K562 (cell line): ENCODE results near the gene SLC22A4. TPM values are rescaled to one million over a fixed set of nuclear protein-coding genes. Genes with fewer than 3 reads are reported as not detected.
A peak's percentile ranks its signal among the peaks of the same experiment; 100 is the strongest.

Source experiments
- CBX1 ChIP-seq: sonication (generic); IDR thresholded peaks from 2 replicates; pipeline ENCODE4 v1.6.1; 2016; ENCODE audit warnings: antibody characterized with exemption, low read depth, mild to moderate bottlenecking
- DACH1 ChIP-seq: fragments of 450-650 bp; IDR thresholded peaks from 2 replicates; pipeline ENCODE4 v1.6.1; 2018; ENCODE audit not compliant: partially characterized antibody
- ELF4 ChIP-seq: fragments of 450-650 bp; formaldehyde crosslinking; IDR thresholded peaks from 2 replicates; pipeline ENCODE4 v1.4.0; 2022; ENCODE audit warnings: missing genetic modification characterization
- FIP1L1 ChIP-seq: fragments of 200-400 bp; formaldehyde crosslinking; IDR thresholded peaks from 2 replicates; pipeline ENCODE4 v1.6.1; 2018; ENCODE audit warnings: mild to moderate bottlenecking, low read depth, low read length; ENCODE audit not compliant: poor library complexity, severe bottlenecking
- GATA2 ChIP-seq: sonication (generic); formaldehyde crosslinking; IDR thresholded peaks from 2 replicates; pipeline ENCODE4 v1.4.0; 2020; ENCODE audit warnings: mild to moderate bottlenecking, missing genetic modification reagents
- GATAD2A ChIP-seq: fragments of 450-650 bp; IDR thresholded peaks from 2 replicates; pipeline ENCODE4 v1.6.1; 2017
- HNRNPK ChIP-seq: fragments of 200-400 bp; formaldehyde crosslinking; IDR thresholded peaks from one replicate; pipeline ENCODE4 v1.6.1; 2018; ENCODE audit warnings: mild to moderate bottlenecking, low read depth, low read length; ENCODE audit not compliant: poor library complexity, severe bottlenecking
- HNRNPLL ChIP-seq: fragments of 200-400 bp; formaldehyde crosslinking; IDR thresholded peaks from 2 replicates; pipeline ENCODE4 v1.6.1; 2017; ENCODE audit warnings: low read length, low read depth, mild to moderate bottlenecking; ENCODE audit not compliant: poor library complexity, severe bottlenecking
- HOXB6 ChIP-seq: fragments of 250-450 bp; sonication (Bioruptor Pico); IDR thresholded peaks from 2 replicates; pipeline ENCODE4 v1.5.1; 2022; ENCODE audit warnings: mild to moderate bottlenecking, borderline replicate concordance
- KAT7 ChIP-seq: sonication (generic); formaldehyde crosslinking; IDR thresholded peaks from 2 replicates; pipeline ENCODE4 v1.8.0; 2022; ENCODE audit warnings: missing genetic modification reagents, mild to moderate bottlenecking, borderline replicate concordance
- LEF1 ChIP-seq: fragments of 450-650 bp; IDR thresholded peaks from 2 replicates; pipeline ENCODE4 v1.6.1; 2016; ENCODE audit warnings: mild to moderate bottlenecking
- MEF2D ChIP-seq: conservative IDR thresholded peaks from 2 replicates; pipeline ENCODE4 v1.6.1; 2016; ENCODE audit warnings: low read depth, missing genetic modification characterization, missing compliant biosample characterization
- NFE2L1 ChIP-seq: fragments of 450-650 bp; IDR thresholded peaks from 2 replicates; pipeline ENCODE4 v1.6.1; 2016; ENCODE audit warnings: missing genetic modification characterization, low read depth, mild to moderate bottlenecking, missing compliant biosample characterization, moderate library complexity, borderline replicate concordance
- NFIX ChIP-seq: fragments of 250-450 bp; sonication (Bioruptor Pico); IDR thresholded peaks from 2 replicates; pipeline ENCODE4 v1.4.0; 2020; ENCODE audit warnings: low read depth, mild to moderate bottlenecking, moderate library complexity
- PKNOX1 ChIP-seq: fragments of 450-650 bp; IDR thresholded peaks from 2 replicates; pipeline ENCODE4 v1.6.1; 2016
- POLR2G ChIP-seq: fragments of 200-400 bp; formaldehyde crosslinking; IDR thresholded peaks from 2 replicates; pipeline ENCODE4 v1.6.1; 2017; ENCODE audit warnings: low read depth, mild to moderate bottlenecking, antibody characterized with exemption, low read length, moderate library complexity
- ZBTB1 ChIP-seq: sonication (generic); formaldehyde crosslinking; IDR thresholded peaks from 2 replicates; pipeline ENCODE4 v1.8.1; 2023; ENCODE audit warnings: missing genetic modification reagents, low read depth, mild to moderate bottlenecking, borderline replicate concordance
- ZHX1 ChIP-seq: fragments of 150-350 bp; conservative IDR thresholded peaks from 2 replicates; pipeline ENCODE4 v1.6.1; 2014; ENCODE audit warnings: low read length
- ZNF589 ChIP-seq: fragments of 200-800 bp; sonication (Bioruptor generic); IDR thresholded peaks from 2 replicates; pipeline ENCODE4 v1.6.1; 2016; ENCODE audit warnings: low read depth, missing genetic modification characterization, missing compliant biosample characterization
- ZSCAN29 ChIP-seq: fragments of 450-650 bp; IDR thresholded peaks from 2 replicates; pipeline ENCODE4 v1.6.1; 2017
- polyA plus RNA-seq, 8 experiments: library from polyadenylated mRNA; depleted of rRNA in 4 of 8; stranded (reverse) in 5 of 8; unstranded in 3 of 8; fragments of >200 nt; fragmentation: Nextera tagmentation in 2 of 8; fragmentation: Illumina TruSeq in 1 of 8; extraction: Ambion mirVana in 2 of 8; extraction: Trizol in 1 of 8; gene quantifications; 2 replicates each; pipeline versions ENCODE4 v1.2.1 to v1.2.3, GENCODE V29; 2011 to 2014; ENCODE audit warnings: inconsistent platforms in 1 of 8, missing spikeins in 1 of 8
- total RNA-seq, 7 experiments: library from RNA; depleted of rRNA in 6 of 7; stranded (reverse); fragments of >200 nt in 6 of 7; fragmentation: Illumina TruSeq in 2 of 7; extraction: Trizol in 2 of 7; gene quantifications; 2 replicates each; pipeline versions ENCODE4 v1.2.1 to v1.2.3, GENCODE V29; 2011 to 2021; ENCODE audit warnings: low replicate concordance in 1 of 7
- TF ChIP-seq, protein P1 (sequence below): sonication (generic); formaldehyde crosslinking; IDR thresholded peaks from 2 replicates; pipeline ENCODE4 v1.4.0; 2020; ENCODE audit warnings: mild to moderate bottlenecking, missing genetic modification reagents

SLC22A4 gene
- total and polyA plus RNA-seq, 9 of the 15 experiments (the other 6 are each of a cell fraction or from before 2014, with no cell fraction given), result 2.7 to 9.5 (median 6.2) TPM

- TF ChIP-seq ZHX1, result no peak
- TF ChIP-seq, protein P1, sequence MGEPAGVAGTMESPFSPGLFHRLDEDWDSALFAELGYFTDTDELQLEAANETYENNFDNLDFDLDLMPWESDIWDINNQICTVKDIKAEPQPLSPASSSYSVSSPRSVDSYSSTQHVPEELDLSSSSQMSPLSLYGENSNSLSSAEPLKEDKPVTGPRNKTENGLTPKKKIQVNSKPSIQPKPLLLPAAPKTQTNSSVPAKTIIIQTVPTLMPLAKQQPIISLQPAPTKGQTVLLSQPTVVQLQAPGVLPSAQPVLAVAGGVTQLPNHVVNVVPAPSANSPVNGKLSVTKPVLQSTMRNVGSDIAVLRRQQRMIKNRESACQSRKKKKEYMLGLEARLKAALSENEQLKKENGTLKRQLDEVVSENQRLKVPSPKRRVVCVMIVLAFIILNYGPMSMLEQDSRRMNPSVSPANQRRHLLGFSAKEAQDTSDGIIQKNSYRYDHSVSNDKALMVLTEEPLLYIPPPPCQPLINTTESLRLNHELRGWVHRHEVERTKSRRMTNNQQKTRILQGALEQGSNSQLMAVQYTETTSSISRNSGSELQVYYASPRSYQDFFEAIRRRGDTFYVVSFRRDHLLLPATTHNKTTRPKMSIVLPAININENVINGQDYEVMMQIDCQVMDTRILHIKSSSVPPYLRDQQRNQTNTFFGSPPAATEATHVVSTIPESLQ, result no peak
- TF ChIP-seq ZSCAN29, result no peak
- TF ChIP-seq PKNOX1, result no peak
- TF ChIP-seq DACH1, result no peak
- no peak for TF ChIP-seq NFE2L1 (tag)
- no peak for TF ChIP-seq HOXB6
- TF ChIP-seq KAT7 (CRISPR knock-in tag), result peak; percentile 62; the same call in 1 of the 2 replicates
- no peak for TF ChIP-seq HNRNPK
- peak; percentile 93 for TF ChIP-seq POLR2G
- TF ChIP-seq GATAD2A, result no peak
- no peak for TF ChIP-seq GATA2
- no peak; the same call in none of the 2 replicates for TF ChIP-seq CBX1
- 0 out of 2 replicates have a peak, but pooled peaks have one; percentile 35 for TF ChIP-seq ELF4 (CRISPR knock-in tag)
- no peak for TF ChIP-seq ZNF589 (CRISPR knock-in tag)
- TF ChIP-seq FIP1L1, result peak; percentile 34
- TF ChIP-seq LEF1, result no peak
- TF ChIP-seq ZBTB1 (CRISPR knock-in tag), result peak; percentile 22
- TF ChIP-seq MEF2D (tag), result no peak
- TF ChIP-seq HNRNPLL, result peak; percentile 44
- no peak for TF ChIP-seq NFIX (CRISPR knock-in tag)
These were observed at the start of gene SLC22A4 (continued) for GRCh38 chr5:132293992-132294727.
